MM.1S (cell line): ENCODE measurements around the gene GCNT1.

Experiments
- CTCF ChIP-seq: fragments of 300-600 bp; sonication (generic); IDR thresholded peaks from 2 replicates; pipeline ENCODE4 v1.5.1; 2016; ENCODE audit warnings: antibody characterized with exemption, low read length, mixed read lengths
- EZH2 ChIP-seq: fragments of 300-600 bp; sonication (generic); optimal IDR thresholded peaks from 2 replicates; pipeline ENCODE3; 2017; ENCODE audit warnings: low read depth, mild to moderate bottlenecking, antibody characterized with exemption, low read length, mixed read lengths
- EZH2phosphoT487 ChIP-seq: fragments of 300-600 bp; sonication (generic); IDR thresholded peaks from 2 replicates; pipeline ENCODE4 v1.6.1; 2018; ENCODE audit warnings: antibody characterized with exemption, low read length

DNA sequence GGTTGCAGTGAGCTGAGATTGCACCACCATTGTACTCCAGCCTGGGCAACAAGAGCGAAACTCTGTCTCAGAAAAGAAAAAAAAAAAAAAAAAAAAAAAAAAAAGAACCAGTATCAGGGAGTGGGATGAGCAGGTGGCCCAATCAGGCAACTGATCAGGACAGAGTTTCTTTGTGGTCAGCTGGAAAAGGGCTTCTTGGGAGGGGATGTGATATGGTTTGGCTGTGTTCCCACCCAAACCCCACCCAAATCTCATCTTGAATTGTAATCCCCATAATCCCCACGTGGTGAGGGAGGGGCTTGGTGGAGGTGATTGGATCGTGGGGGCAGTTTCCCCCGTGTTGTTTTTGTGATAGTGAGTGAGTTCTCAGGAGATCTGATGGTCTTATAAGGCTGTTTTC lies 4.7 kb upstream of the GCNT1 start:
- no peak for TF ChIP-seq EZH2
- no peak for TF ChIP-seq CTCF
- TF ChIP-seq EZH2phosphoT487: no peak
